ENCODE data around the gene EFHD1. TPM values are rescaled to one million over a fixed set of nuclear protein-coding genes. Genes with fewer than 3 reads are reported as not detected.

The EFHD1 gene
- total and polyA plus RNA-seq, 9 of the 15 experiments (the other 6 are each of a cell fraction or from before 2014, with no cell fraction given) = 0.66 to 9.1 (median 2.0) TPM

GRCh38 chr2:232633413-232634205 lies at the start of gene EFHD1 (continued):
- TF ChIP-seq ARID4B (CRISPR knock-in tag; IDR thresholded peaks at IDR 0.05) (0 out of 2 replicates have a peak, but pooled peaks have one; percentile 21), FOXP1 (CRISPR knock-in tag; IDR thresholded peaks at IDR 0.05) (peak; percentile 41; the same call in 1 of the 2 replicates), RBFOX2 (IDR thresholded peaks at IDR 0.05; ENCODE audit: low read depth, low read length) (peak; percentile 73), E2F6 (IDR thresholded peaks at IDR 0.05; ENCODE audit: borderline replicate concordance in 1 of 2, extremely low read depth in 1 of 2, insufficient read depth in 1 of 2, insufficient read length in 1 of 2, low read depth in 1 of 2, low read length in 1 of 2, poor library complexity in 1 of 2, severe bottlenecking in 1 of 2) (peak; percentile 96 to 99), TEAD1 (CRISPR knock-in tag; IDR thresholded peaks at IDR 0.05) (peak in 1 of 2 experiments; percentile 31; a peak in 1 of 4 replicates), L3MBTL2 (IDR thresholded peaks at IDR 0.05) (peak; percentile 97), HNRNPK (IDR thresholded peaks at IDR 0.05; ENCODE audit: low read depth, low read length, poor library complexity, severe bottlenecking) (no peak), HNRNPL (IDR thresholded peaks at IDR 0.05; ENCODE audit: low read depth, low read length) (0 out of 2 replicates have a peak, but pooled peaks have one; percentile 19), SMAD4 (CRISPR knock-in tag; conservative IDR thresholded peaks at IDR 0.05) (peak; percentile 85; the same call in 1 of the 2 replicates), UBTF (IDR thresholded peaks at IDR 0.05; ENCODE audit: borderline replicate concordance in 1 of 2, low read depth in 2 of 2, low read length in 2 of 2) (peak; percentile 35 to 37; a peak in 1 of 4 replicates), MNT (conservative IDR thresholded peaks at IDR 0.05) (no peak)

All from K562 (cell line).